ENCODE results near the gene ROR2. TPM values are rescaled to one million over a fixed set of nuclear protein-coding genes. Genes with fewer than 3 reads are reported as not detected.
A peak's percentile ranks its signal among the peaks of the same experiment; 100 is the strongest.

Gene ROR2
- total RNA-seq, 1 experiment from 2014 or later: 40.0 TPM

DNA sequence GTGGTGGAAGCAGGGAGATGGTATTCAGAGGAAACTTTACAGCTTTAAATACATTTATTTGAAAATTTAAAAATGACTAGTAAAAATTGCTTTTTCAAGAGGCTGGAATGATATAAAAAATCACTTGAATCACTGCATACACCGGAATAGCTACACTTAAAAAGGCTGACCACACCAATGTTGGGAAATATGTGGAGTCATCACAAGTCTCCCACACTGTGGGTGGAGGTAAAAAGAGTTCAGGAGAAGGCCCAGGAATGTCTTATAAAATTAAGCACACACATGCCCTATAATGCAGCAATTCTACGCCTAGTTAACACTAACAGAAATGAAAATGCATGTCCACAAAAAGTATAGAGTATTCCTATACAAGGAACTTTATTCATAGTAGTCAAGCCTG is 198.1 kb downstream of the ROR2 start:
- Histone ChIP-seq H3K4me3 (ENCODE audit: insufficient read depth, low read depth, low read length) (no peak overlapping the region), H3K36me3 (replicated peaks; ENCODE audit: control insufficient read depth, insufficient read depth, low read length) (no peaks in the 10 kb centered on the region), H3K27me3 (ENCODE audit: control insufficient read depth, insufficient read depth, low read length) (no peaks in the 10 kb centered on the region)
- DNase-seq: no peak

DNA sequence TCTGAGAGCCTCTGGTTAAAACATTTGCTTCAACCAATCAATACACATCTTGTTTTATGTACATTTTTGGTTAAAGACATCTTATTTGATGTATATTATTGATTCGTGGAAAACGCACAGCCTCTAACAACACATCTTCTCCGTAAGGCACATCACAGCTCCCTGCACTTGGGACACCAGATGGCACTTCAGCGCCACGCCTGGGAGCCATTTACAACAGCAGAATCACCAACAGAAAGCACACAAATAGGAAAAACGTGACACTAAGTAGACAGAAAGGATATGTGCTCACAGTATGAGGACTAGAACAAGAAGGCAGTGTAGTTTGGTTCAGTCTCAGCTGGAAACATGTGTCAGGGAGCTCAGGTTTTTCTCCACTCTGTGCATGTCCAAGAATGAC is 199.7 kb downstream of the ROR2 start:
- H3K4me3 ChIP-seq (ENCODE audit: insufficient read depth, low read depth, low read length): no peak overlapping the region
- H3K27me3 ChIP-seq (ENCODE audit: control insufficient read depth, insufficient read depth, low read length): no peaks in the 10 kb centered on the region
- no peaks in the 10 kb centered on the region for H3K36me3 ChIP-seq (replicated peaks; ENCODE audit: control insufficient read depth, insufficient read depth, low read length)
- DNase-seq: no peak

DNA sequence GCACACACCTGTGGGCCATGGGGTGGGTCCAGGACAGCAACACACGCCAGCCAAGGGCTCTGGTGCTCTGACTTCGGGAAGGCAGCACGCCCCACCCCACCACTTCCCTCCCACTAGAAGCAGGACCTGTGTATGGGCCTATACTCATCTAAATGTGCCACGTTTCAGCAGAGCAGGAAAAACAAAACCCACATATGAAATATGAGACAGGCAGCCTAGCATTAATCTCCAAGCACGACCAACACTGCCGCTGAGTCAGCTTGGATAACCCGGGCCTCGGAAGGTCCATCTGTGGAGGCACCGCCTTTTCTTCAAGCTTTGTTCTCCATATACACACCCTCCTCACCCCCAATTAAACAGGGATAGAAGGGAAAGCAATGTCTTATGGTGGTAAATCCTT is 203.1 kb downstream of the ROR2 start:
- H3K27me3 ChIP-seq (ENCODE audit: control insufficient read depth, insufficient read depth, low read length): no peaks in the 10 kb centered on the region
- no peak for DNase-seq
- H3K36me3 ChIP-seq (replicated peaks; ENCODE audit: control insufficient read depth, insufficient read depth, low read length): no peaks in the 10 kb centered on the region
- H3K4me3 ChIP-seq (ENCODE audit: insufficient read depth, low read depth, low read length): no peak overlapping the region

DNA sequence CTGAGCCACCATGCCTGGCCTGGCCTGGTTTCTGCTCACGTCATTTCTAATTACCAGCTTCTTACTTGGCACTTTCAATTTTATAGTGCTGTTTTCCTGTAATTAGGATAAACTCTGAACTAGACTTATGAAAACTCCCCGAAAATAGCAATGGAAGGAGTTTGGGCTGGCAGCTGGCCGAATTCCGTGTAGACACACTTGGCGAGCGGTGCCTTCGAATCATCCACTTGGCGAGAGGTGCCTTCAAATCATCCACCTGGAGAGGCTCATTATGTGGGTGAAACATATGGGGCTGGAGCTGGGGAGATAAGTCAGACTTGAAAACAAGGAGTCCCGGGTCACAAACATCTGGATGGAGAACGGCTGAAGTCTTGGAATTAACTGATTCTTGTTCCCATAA is 203.7 kb downstream of the ROR2 start:
- DNase-seq: no peak
- no peaks in the 10 kb centered on the region for H3K27me3 ChIP-seq (ENCODE audit: control insufficient read depth, insufficient read depth, low read length)
- H3K36me3 ChIP-seq (replicated peaks; ENCODE audit: control insufficient read depth, insufficient read depth, low read length): no peaks in the 10 kb centered on the region
- no peak overlapping the region for H3K4me3 ChIP-seq (ENCODE audit: insufficient read depth, low read depth, low read length)

DNA sequence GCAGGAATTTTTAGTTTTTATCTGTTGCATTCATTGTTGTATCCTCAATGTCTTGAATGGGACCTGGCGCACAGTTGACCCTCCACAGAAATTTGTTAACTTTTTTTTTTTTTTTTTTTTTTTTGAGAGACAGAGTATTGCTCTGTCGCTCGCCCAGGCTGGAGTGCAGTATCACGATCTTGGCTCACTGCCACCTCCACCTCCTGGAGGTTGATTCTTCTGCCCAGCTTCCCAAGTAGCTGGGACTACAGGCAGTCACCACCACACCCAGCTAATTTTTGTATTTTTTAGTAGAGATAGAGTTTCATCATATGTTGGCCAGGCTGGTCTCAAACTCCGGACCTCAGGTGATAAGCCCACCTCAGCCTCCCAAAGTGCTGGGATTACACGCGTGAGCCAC is 205.9 kb downstream of the ROR2 start:
- Histone ChIP-seq H3K4me3 (ENCODE audit: insufficient read depth, low read depth, low read length) (no peak overlapping the region), H3K36me3 (replicated peaks; ENCODE audit: control insufficient read depth, insufficient read depth, low read length) (no peaks in the 10 kb centered on the region), H3K27me3 (ENCODE audit: control insufficient read depth, insufficient read depth, low read length) (no peaks in the 10 kb centered on the region)
- no peak for DNase-seq

DNA sequence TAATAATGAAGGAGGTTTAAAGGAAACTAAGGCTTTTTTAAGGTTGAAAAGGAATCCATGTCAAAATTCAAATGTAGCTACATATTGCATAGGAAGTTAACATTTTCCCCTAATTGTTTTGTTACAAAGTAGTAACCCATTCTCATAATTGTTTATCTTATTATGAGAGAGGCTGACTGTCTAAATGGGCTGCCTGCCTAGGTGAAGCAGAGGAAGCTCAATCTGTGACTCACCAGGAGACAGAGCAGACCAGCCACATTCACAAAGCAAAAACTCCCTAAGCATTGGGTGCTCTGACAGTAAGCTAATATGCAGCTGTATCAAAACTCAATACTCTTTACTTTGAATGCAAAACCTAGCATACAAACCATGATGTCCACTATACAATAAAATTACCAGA is 208.5 kb downstream of the ROR2 start:
- DNase-seq: no peak
- no peaks in the 10 kb centered on the region for H3K36me3 ChIP-seq (replicated peaks; ENCODE audit: control insufficient read depth, insufficient read depth, low read length)
- H3K27me3 ChIP-seq (ENCODE audit: control insufficient read depth, insufficient read depth, low read length): no peaks in the 10 kb centered on the region
- H3K4me3 ChIP-seq (ENCODE audit: insufficient read depth, low read depth, low read length): no peak overlapping the region

DNA sequence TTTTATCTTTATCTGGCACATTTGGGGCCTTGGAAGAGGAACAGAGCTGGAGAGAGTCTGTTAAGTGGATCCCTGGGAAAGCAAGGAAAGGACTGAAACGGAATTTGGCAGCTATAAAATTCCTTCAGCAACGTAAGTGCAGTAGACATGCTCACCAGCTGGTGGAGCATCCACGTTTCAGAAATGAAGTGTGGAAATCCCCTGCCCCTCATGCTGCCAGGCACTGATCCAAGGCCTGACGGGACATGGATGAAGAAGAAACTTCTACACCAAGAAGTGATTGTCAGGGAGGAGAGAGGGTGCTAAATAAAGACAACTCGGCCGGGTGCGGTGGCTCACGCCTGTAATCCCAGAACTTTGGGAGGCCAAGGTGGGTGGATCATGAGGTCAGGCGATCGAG is 209.3 kb downstream of the ROR2 start:
- Histone ChIP-seq H3K4me3 (ENCODE audit: insufficient read depth, low read depth, low read length) (no peak overlapping the region), H3K27me3 (ENCODE audit: control insufficient read depth, insufficient read depth, low read length) (no peaks in the 10 kb centered on the region), H3K36me3 (replicated peaks; ENCODE audit: control insufficient read depth, insufficient read depth, low read length) (no peaks in the 10 kb centered on the region; the same call in 1 of the 2 replicates)
- DNase-seq: no peak

DNA sequence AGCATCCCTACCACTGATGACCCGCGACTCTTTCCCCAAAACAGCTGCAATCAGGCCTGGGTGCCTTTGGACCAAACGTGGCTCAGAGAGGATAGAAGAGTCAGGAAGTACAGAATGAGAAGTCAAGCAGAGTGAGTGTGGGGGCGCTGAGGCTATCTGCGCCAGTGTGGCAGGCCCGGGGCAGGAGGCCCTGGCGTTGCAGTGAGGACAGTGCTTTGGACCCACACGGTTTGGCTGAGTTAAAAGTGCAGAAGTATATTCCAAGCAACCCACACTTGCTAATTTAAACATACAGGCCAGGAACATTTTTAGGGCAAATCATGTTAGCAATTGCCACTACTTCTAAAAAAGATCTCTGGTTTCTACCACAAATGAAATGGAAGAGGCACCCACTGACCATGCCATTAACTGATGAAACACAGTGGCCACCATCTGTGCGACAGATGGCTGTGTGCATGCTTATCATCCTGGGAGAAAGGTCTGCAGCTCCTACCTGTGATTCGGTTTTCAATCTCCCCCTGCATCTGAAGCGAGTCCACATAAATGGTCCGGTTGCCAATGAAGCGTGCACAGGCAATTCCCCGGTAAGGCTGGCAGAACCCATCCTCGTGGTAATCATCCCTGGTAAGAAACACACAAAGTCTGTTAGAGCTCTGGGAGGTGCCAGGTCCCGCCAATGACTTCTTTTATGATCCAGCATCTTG is 213.0 kb downstream of the ROR2 start:
- H3K27me3 ChIP-seq (ENCODE audit: control insufficient read depth, insufficient read depth, low read length): no peaks in the 10 kb centered on the region
- no peaks in the 10 kb centered on the region; the same call in 1 of the 2 replicates for H3K36me3 ChIP-seq (replicated peaks; ENCODE audit: control insufficient read depth, insufficient read depth, low read length)
- no peak overlapping the region for H3K4me3 ChIP-seq (ENCODE audit: insufficient read depth, low read depth, low read length)
- DNase-seq: no peak

DNA sequence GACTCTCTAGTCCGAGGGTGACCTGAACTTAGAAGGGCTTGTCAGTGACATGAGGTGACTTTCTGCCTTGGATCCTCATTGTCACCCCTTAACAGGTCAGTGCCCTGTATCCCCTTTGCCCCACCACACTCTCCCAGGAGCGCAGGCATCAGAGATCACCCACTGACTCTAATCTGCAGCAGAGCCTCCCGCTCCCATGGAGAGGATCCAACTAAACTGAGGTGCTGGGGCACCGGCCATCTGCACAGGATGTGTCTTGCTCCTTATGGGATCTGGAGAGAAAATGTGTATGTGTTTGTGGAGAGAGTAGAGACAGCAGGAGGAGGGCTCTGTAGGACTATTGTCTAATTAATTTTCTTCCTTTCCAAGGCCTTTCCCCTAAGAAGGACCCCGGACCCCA is 213.7 kb downstream of the ROR2 start:
- no peak for DNase-seq
- no peaks in the 10 kb centered on the region; the same call in 1 of the 2 replicates for H3K36me3 ChIP-seq (replicated peaks; ENCODE audit: control insufficient read depth, insufficient read depth, low read length)
- no peaks in the 10 kb centered on the region for H3K27me3 ChIP-seq (ENCODE audit: control insufficient read depth, insufficient read depth, low read length)
- no peak overlapping the region for H3K4me3 ChIP-seq (ENCODE audit: insufficient read depth, low read depth, low read length)

DNA sequence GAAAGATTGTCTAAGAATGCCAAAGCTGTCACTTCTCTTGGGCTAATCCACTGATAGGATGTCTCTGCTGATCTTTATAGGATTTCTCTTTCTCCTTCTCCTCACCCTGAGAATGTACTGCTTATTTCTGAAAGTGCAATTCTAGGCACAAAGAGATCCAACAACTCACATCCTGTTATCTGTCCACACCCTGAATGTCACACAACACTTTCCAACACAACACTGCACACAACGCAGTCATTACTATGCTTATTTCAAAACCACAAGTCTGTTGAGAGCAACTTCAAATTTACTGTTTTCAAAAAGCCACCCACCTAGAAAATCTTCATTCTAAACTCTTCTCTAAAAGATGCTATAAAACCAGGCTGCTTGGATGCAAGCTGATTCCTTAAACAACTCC is 215.0 kb downstream of the ROR2 start:
- Histone ChIP-seq H3K36me3 (replicated peaks; ENCODE audit: control insufficient read depth, insufficient read depth, low read length) (no peaks in the 10 kb centered on the region; the same call in 1 of the 2 replicates), H3K4me3 (ENCODE audit: insufficient read depth, low read depth, low read length) (no peak overlapping the region), H3K27me3 (ENCODE audit: control insufficient read depth, insufficient read depth, low read length) (no peaks in the 10 kb centered on the region)
- DNase-seq: no peak

DNA sequence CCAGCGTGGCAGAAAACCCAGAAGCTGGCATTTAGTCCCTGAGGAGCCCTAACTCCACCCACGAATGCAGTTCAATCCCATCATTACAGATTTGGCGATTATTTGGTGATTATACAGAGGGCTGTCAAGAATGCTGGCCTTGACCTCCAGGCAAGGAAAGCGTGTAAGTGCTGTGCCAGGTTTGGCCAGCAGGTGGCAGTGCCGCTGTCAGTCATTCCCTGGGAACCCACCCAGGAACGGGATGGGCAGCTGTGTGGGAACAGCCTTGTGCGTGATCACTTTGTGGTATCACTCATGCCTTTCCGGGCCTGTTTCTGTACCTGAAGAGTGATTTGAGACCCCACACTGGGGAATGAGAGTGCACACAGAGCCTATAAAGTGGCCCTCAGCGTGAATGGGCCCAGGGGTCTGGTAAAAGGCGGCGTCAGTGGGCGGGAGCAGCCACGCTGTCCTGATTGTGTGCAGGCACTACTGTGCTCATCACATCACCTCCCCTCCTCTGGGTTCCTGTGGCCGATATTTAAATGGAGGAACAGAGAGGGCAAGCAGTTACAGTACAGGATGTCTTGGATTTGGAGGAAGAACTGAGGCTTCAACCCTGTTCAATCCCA is 215.6 kb downstream of the ROR2 start:
- H3K4me3 ChIP-seq (ENCODE audit: insufficient read depth, low read depth, low read length): no peak overlapping the region
- H3K36me3 ChIP-seq (replicated peaks; ENCODE audit: control insufficient read depth, insufficient read depth, low read length): no peaks in the 10 kb centered on the region; the same call in 1 of the 2 replicates
- peak; percentile 90 for DNase-seq
- H3K27me3 ChIP-seq (ENCODE audit: control insufficient read depth, insufficient read depth, low read length): no peaks in the 10 kb centered on the region

DNA sequence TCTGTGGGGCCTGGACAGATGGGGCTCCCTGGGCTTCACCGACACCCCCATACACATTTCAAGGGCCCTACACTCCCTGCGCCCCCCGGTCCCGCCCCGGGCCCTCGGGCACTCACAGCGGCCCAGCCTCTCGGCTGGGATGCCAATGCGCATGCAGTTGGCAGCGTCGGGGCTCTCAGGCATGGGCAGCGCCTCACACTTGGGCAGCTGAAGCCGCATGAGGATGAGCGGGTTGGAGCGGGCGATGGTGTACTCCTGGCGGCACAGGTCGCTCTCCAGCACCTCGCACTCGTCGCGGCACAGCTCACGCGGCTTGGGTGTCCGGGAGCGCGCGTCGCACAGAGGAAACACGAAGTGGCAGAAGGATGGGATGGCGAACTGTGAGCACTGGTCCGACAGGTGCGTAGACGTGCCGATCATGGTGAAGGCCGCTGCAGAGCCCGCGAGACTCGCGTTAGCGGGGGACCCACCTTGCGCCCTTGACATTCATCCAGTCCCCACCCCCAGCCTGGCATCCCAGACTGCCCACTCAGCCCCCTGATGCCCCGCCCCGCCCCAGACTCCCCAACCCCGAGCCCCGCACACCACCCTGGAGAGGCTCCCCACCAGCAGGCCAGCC is 216.9 kb downstream of the ROR2 start:
- H3K36me3 ChIP-seq (replicated peaks; ENCODE audit: control insufficient read depth, insufficient read depth, low read length): no peaks in the 10 kb centered on the region; the same call in 1 of the 2 replicates

DNA sequence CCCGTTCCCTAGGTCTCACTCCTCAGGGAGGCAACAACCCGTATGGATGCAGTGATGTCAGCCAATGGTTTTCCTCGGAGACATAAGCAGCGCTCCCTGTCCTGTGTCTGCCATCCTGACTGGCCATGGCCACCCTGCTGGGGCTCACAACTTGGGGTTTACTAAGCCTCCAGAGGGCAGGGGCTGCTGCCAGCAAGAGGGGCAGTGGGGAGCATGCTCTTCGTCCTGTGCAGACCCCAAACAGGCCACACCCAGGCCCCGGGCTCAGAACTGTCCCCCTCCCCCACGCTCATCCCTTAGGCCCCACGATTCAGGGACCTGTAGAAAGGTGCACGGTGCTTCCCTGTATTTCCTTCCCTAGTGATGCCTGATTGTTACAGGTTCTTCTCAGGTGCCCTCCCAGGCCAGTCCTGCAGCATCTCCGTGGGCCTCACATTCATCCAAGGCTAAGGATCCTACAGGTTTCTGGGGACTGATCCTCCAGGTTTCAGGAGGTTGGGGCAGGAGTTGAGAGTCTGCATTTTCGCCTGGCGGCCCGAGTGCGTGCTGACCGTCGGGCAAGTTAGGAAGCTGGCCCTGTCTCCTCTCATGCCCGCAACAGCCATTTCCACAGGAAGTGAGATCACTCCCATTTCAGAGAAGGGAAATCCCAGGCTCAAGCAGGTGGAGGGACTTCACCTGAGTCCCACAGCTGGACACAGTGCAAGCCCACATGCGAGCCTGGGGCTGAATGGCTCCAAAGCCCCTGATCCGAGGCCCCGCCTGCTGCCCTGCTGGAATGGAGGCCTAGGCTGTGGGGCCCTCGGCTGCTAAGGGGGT is 217.6 kb downstream of the ROR2 start:
- Histone ChIP-seq H3K4me3 (ENCODE audit: insufficient read depth, low read depth, low read length) (no peak overlapping the region), H3K27me3 (ENCODE audit: control insufficient read depth, insufficient read depth, low read length) (no peaks in the 10 kb centered on the region), H3K36me3 (replicated peaks; ENCODE audit: control insufficient read depth, insufficient read depth, low read length) (no peaks in the 10 kb centered on the region; the same call in 1 of the 2 replicates)
- no peak for DNase-seq

More for the DNA sequence above, 216.9 kb downstream of the ROR2 start:
- no peaks in the 10 kb centered on the region for H3K27me3 ChIP-seq (ENCODE audit: control insufficient read depth, insufficient read depth, low read length)
- no peak overlapping the region for H3K4me3 ChIP-seq (ENCODE audit: insufficient read depth, low read depth, low read length)
- no peak for DNase-seq

DNA sequence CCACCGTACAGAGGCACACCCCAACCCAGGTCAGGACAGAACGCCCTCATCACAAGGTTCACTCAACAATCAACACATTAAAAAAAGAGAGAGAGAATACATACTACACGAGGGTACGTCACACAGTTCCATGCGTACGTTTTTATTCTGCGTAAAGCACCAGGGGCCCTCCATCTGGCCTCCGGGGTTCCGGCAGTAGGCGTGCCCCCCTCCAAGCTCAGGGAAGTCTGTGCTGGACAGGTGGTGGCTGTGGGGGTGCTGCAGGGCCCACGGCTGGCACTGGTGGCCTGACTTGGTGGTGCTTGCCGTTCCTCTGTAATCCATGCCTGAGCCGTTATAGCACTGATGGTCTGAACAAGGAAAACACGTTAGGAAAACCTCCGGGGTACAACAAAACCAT is 219.2 kb downstream of the ROR2 start:
- no peak overlapping the region for H3K4me3 ChIP-seq (ENCODE audit: insufficient read depth, low read depth, low read length)
- DNase-seq: no peak
- H3K27me3 ChIP-seq (ENCODE audit: control insufficient read depth, insufficient read depth, low read length): no peaks in the 10 kb centered on the region
- no peaks in the 10 kb centered on the region for H3K36me3 ChIP-seq (replicated peaks; ENCODE audit: control insufficient read depth, insufficient read depth, low read length)

DNA sequence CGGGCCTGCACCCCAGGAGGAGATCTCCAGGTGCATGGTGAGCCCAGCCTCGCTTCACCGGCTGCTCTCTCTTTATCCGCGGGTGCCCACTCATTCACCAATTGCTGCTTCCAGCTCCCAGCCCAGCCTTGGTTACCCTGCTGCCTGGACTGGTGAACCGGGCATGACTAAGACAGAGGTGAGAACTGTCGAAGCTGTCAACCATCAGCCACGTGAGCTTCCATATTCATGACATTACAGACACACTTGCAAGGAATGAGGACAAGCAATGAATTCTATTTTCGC is 220.5 kb downstream of the ROR2 start:
- no peaks in the 10 kb centered on the region for H3K27me3 ChIP-seq (ENCODE audit: control insufficient read depth, insufficient read depth, low read length)
- H3K4me3 ChIP-seq (ENCODE audit: insufficient read depth, low read depth, low read length): no peak overlapping the region
- DNase-seq: no peak
- H3K36me3 ChIP-seq (replicated peaks; ENCODE audit: control insufficient read depth, insufficient read depth, low read length): no peaks in the 10 kb centered on the region

Measured in H7 (cell line).